ENCODE measurements around the gene DMP1. TPM values are rescaled to one million over a fixed set of nuclear protein-coding genes. Genes with fewer than 3 reads are reported as not detected.

The DMP1 gene, protein sequence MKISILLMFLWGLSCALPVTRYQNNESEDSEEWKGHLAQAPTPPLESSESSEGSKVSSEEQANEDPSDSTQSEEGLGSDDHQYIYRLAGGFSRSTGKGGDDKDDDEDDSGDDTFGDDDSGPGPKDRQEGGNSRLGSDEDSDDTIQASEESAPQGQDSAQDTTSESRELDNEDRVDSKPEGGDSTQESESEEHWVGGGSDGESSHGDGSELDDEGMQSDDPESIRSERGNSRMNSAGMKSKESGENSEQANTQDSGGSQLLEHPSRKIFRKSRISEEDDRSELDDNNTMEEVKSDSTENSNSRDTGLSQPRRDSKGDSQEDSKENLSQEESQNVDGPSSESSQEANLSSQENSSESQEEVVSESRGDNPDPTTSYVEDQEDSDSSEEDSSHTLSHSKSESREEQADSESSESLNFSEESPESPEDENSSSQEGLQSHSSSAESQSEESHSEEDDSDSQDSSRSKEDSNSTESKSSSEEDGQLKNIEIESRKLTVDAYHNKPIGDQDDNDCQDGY
- not detected for total RNA-seq

DNA sequence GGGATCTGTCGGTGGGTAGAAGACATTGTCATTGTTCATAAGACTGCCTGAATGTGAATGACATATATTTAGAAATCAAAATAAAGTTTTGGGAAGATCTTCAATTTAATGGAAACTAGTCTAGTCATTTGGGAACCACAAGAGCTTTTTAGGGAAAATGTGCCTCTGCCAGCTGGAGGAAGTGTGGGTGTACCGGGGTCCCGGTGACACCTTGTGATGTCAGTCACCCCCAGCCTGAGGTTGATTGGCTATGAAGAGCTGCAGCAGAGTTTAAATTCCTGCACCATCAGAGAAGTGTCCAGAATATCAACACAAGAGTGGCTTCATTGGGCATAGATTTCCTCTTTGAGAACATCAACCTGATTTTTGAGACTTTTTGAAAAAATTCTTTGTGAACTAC lies at the start of gene DMP1:
DMP1 (plus strand) TSS at position 301 of the 400 bp plus-strand sequence. CDS start 6,213 bp downstream, outside the sequence.
- POLR2A ChIA-PET = no interaction called here
- peaks cover 12% of the 10 kb centered on the region for H3K27me3 Mint-ChIP-seq
- H3K4me1 Mint-ChIP-seq = no peaks in the 10 kb centered on the region
- no peak for ATAC-seq (ENCODE audit: low read depth)
- DNase-seq = no peak
- no peak within 1 kb of the TSS for H3K4me3 Mint-ChIP-seq
- no peaks in the 10 kb centered on the region for H3K36me3 Mint-ChIP-seq
- H3K9me3 Mint-ChIP-seq = no peaks in the 10 kb centered on the region
- H3K27ac Mint-ChIP-seq = no peak within 1 kb of the TSS

DNA sequence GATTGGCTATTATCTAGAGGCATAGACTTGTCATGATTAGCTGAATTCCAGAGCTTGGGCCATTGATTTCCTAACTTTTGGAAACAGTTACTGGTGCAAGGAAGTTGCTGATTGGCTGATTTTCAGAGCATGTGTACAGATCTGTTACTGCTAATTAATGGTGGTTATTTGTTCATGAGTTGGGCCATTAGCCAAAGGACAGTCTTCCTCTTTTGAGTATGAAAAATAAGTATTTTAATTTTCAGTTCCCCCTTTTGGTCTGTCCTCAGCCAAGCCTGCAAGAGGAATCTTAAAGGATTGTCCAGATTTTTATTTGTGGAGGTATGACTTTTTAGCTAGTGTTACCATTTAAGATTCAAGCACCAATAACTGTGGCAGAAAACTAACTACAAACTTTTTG lies 48.7 kb upstream of the DMP1 start:
- Mint-ChIP-seq H3K36me3 (no peaks in the 10 kb centered on the region), H3K27ac (no peak overlapping the region), H3K4me3 (no peak overlapping the region), H3K27me3 (peaks cover 26% of the 10 kb centered on the region), H3K9me3 (no peaks in the 10 kb centered on the region), H3K4me1 (no peaks in the 10 kb centered on the region)
- DNase-seq (no peak), ATAC-seq (ENCODE audit: low read depth) (no peak)
- POLR2A ChIA-PET = no interaction called here

DNA sequence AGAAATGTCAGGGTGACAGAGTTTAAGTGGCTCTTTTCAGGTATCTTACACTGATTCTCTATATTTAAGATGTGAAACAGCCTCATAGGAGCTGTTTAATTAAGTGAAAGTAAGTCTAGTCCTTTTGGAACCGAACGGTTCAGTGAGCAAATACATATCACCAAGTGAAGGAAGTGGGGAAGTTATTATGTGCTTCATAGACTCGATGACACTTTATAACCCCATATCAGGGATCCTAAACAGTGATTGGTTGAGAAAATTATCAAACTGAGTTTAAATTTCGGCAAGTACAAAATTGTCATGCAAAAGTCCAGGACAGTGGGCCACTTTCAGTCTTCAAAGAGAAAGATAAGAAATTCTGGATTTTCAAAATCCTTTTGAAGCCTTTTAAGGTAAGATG lies 41.9 kb upstream of the DMP1 start, which contains the start of gene DSPP:
DSPP (plus strand) TSS at position 301 of the 400 bp plus-strand sequence. CDS start 2,380 bp downstream, outside the sequence.
- H3K27me3 Mint-ChIP-seq = peaks cover 9% of the 10 kb centered on the region
- DNase-seq (no peak), ATAC-seq (ENCODE audit: low read depth) (no peak)
- no peak within 1 kb of the TSS for H3K27ac Mint-ChIP-seq
- H3K9me3 Mint-ChIP-seq = no peaks in the 10 kb centered on the region
- H3K4me1 Mint-ChIP-seq = no peaks in the 10 kb centered on the region
- no peaks in the 10 kb centered on the region for H3K36me3 Mint-ChIP-seq
- POLR2A ChIA-PET = no interaction called here
- no peak within 1 kb of the TSS for H3K4me3 Mint-ChIP-seq

DNA sequence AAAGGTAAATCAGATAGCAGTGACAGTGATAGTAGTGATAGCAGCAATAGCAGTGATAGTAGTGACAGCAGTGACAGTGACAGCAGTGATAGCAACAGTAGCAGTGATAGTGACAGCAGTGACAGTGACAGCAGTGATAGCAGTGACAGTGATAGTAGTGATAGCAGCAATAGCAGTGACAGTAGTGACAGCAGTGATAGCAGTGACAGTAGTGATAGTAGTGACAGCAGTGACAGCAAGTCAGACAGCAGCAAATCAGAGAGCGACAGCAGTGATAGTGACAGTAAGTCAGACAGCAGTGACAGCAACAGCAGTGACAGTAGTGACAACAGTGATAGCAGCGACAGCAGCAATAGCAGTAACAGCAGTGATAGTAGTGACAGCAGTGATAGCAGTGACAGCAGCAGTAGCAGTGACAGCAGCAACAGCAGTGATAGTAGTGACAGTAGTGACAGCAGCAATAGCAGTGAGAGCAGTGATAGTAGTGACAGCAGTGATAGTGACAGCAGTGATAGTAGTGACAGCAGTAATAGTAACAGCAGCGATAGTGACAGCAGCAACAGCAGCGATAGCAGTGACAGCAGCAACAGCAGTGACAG lies 35.7 kb upstream of the DMP1 start:
- ATAC-seq (ENCODE audit: low read depth) = no peak
- H3K36me3 Mint-ChIP-seq = no peaks in the 10 kb centered on the region

DNA sequence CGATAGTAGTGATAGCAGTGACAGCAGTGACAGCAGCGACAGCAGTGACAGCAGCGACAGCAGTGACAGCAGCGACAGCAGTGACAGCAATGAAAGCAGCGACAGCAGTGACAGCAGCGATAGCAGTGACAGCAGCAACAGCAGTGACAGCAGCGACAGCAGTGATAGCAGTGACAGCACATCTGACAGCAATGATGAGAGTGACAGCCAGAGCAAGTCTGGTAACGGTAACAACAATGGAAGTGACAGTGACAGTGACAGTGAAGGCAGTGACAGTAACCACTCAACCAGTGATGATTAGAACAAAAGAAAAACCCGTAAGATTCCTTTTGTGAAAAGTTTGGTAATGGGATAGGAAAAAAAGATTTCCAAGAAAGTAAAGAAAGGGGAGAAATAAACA lies 33.8 kb upstream of the DMP1 start:
- Mint-ChIP-seq H3K36me3 (no peaks in the 10 kb centered on the region), H3K27me3 (peaks cover 22% of the 10 kb centered on the region), H3K9me3 (no peaks in the 10 kb centered on the region), H3K27ac (no peak overlapping the region), H3K4me3 (no peak overlapping the region), H3K4me1 (no peaks in the 10 kb centered on the region)
- POLR2A ChIA-PET = no interaction called here
- DNase-seq = no peak
- ATAC-seq (ENCODE audit: low read depth) = no peak

More for the DNA sequence above, 35.7 kb upstream of the DMP1 start:
- Mint-ChIP-seq H3K4me1 (no peaks in the 10 kb centered on the region), H3K27me3 (peaks cover 17% of the 10 kb centered on the region), H3K4me3 (no peak overlapping the region), H3K27ac (no peak overlapping the region), H3K9me3 (no peaks in the 10 kb centered on the region)
- DNase-seq = no peak
- POLR2A ChIA-PET = no interaction called here

DNA sequence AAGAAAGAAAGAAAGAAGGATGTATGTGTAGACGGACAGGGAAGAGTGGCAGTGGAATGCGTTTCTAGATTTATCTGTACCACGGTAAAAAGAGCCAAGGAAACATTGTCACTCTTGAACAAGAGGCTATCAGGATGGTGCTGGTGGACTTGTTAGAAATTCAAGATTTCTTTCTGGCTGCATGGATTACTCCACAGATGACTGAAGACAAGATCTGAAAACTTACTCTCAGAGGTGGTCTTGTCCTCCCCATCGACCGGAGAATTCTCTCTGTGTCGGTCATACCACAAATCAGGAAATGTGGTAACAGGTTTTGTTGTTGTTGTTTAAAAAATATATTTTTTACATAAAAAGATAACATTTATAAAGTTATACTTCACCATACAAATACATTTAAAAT lies 30.0 kb upstream of the DMP1 start:
- no peaks in the 10 kb centered on the region for H3K9me3 Mint-ChIP-seq
- no peak overlapping the region for H3K27ac Mint-ChIP-seq
- no peak for ATAC-seq (ENCODE audit: low read depth)
- POLR2A ChIA-PET = interaction anchor here (0.6 kb wide), 1 partner anchor 15 kb away, joined by 6 read pairs; no protein-coding TSS in a partner anchor
- H3K4me3 Mint-ChIP-seq = no peak overlapping the region
- no peaks in the 10 kb centered on the region for H3K4me1 Mint-ChIP-seq
- no peak for DNase-seq
- peaks cover 18% of the 10 kb centered on the region for H3K27me3 Mint-ChIP-seq
- no peaks in the 10 kb centered on the region for H3K36me3 Mint-ChIP-seq

DNA sequence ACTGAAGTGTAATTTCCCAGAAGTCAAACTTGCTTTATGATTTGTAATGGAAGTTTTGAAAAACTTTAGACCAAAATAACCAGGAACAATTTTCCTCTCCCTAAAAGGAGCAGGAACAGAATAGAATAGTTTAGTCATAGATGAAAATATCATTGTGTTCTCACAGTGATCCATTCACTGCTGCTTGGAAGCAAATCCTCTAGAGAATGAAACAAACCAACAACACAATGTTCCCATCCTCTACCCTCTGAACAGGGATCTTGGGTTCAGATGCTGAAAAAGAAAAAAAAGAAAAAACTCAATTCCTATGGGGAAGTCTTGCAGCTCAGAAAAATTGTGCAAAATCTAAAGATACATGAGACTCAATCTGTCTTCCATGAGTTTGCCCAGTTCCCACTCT lies 29.6 kb upstream of the DMP1 start:
- Mint-ChIP-seq H3K4me3 (no peak overlapping the region), H3K27ac (no peak overlapping the region), H3K9me3 (no peaks in the 10 kb centered on the region), H3K27me3 (peaks cover 18% of the 10 kb centered on the region), H3K36me3 (no peaks in the 10 kb centered on the region), H3K4me1 (no peaks in the 10 kb centered on the region)
- no peak for DNase-seq
- POLR2A ChIA-PET = interaction anchor here (0.6 kb wide), 1 partner anchor 16 kb away, joined by 6 read pairs; no protein-coding TSS in a partner anchor
- no peak for ATAC-seq (ENCODE audit: low read depth)

DNA sequence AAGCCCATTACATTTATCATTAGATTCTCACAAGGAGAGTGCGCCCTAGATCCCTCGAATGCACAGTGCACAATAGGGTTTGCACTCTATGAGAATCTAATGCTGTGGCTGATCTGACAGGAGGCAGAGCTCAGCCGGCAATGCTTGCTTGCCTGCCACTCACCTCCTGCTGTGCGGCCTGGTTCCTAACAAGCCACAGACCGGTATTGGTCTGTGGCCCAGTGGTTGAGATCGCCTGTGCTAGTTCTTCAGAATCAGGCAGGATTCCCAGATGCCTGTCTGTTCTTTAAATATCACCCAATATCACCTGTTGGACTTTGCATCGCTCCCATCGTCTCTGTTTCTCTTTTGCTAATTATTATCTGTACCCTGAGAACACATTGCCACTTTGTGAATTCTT lies 27.8 kb upstream of the DMP1 start:
- POLR2A ChIA-PET = no interaction called here
- H3K36me3 Mint-ChIP-seq = no peaks in the 10 kb centered on the region
- H3K9me3 Mint-ChIP-seq = no peaks in the 10 kb centered on the region
- no peak overlapping the region for H3K4me3 Mint-ChIP-seq
- peaks cover 17% of the 10 kb centered on the region for H3K27me3 Mint-ChIP-seq
- H3K4me1 Mint-ChIP-seq = no peaks in the 10 kb centered on the region
- DNase-seq = no peak
- ATAC-seq (ENCODE audit: low read depth) = no peak
- H3K27ac Mint-ChIP-seq = no peak overlapping the region

DNA sequence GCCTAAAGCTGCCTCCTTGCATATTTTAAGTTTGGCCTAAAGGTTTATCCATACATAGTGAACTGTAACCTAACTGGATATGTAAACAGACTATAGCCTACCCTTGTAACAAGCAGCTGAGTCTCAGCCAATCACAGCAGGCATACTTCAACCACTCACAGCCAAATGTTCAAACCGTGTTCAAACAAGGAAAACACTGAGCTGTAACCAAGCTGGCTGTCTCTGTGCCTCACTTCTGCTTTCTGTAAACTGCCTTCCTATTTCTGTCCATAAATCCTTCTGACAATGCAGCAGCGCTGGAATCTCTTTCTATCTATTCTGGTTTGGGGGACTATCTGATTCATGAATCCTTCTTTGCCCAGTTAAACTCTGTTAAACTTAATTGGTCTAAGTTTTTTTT lies 25.4 kb upstream of the DMP1 start:
- Mint-ChIP-seq H3K4me1 (no peaks in the 10 kb centered on the region), H3K4me3 (no peak overlapping the region), H3K27ac (no peak overlapping the region), H3K36me3 (no peaks in the 10 kb centered on the region), H3K9me3 (no peaks in the 10 kb centered on the region), H3K27me3 (peaks cover 6% of the 10 kb centered on the region)
- no peak for DNase-seq
- POLR2A ChIA-PET = no interaction called here
- ATAC-seq (ENCODE audit: low read depth) = no peak

DNA sequence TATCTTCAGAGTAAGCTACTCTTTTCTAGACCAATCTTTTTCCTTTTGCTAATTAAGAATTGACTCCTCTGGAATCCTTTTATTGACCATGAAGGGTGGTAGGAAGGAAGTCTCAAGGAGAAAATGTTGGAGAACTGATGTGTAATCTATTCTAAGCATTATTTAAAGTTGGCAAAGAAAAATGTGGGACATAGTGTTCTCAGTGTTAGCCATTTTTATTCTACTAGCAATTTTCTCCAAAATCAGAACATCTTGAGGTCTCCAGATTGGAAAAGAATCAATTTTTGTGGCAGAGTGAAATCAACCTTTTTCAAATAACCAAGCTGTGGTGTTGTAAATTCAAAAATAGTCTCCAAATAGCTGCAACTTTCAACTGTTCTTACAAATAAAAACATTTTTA lies 18.4 kb upstream of the DMP1 start:
- no peak overlapping the region for H3K27ac Mint-ChIP-seq
- no peaks in the 10 kb centered on the region for H3K36me3 Mint-ChIP-seq
- DNase-seq (no peak), ATAC-seq (ENCODE audit: low read depth) (no peak)
- peaks cover 7% of the 10 kb centered on the region for H3K27me3 Mint-ChIP-seq
- H3K4me1 Mint-ChIP-seq = no peaks in the 10 kb centered on the region
- POLR2A ChIA-PET = no interaction called here
- no peaks in the 10 kb centered on the region for H3K9me3 Mint-ChIP-seq
- H3K4me3 Mint-ChIP-seq = no peak overlapping the region

DNA sequence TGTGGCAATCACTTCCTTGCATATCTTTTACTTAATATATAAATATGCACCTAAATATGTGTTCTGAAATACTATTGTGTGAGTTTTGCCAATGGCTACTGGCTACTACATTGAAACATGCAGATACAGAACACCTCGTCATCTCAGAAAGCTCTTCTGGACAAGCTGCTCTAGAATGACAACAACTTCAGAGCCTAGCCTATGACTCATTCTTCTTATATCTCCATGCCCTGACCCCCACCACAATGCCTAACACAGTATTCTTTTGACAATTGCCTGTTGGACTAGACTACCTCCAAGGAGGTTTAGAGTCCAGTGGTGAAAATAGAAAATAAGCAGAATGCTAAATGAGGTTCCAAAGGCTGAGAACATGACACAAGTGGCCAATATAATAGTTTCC lies 17.6 kb upstream of the DMP1 start:
- H3K27me3 Mint-ChIP-seq = peaks cover 10% of the 10 kb centered on the region
- no peaks in the 10 kb centered on the region for H3K4me1 Mint-ChIP-seq
- no peak overlapping the region for H3K27ac Mint-ChIP-seq
- H3K9me3 Mint-ChIP-seq = no peaks in the 10 kb centered on the region
- no peak overlapping the region for H3K4me3 Mint-ChIP-seq
- DNase-seq (no peak), ATAC-seq (ENCODE audit: low read depth) (no peak)
- POLR2A ChIA-PET = no interaction called here
- no peaks in the 10 kb centered on the region for H3K36me3 Mint-ChIP-seq

DNA sequence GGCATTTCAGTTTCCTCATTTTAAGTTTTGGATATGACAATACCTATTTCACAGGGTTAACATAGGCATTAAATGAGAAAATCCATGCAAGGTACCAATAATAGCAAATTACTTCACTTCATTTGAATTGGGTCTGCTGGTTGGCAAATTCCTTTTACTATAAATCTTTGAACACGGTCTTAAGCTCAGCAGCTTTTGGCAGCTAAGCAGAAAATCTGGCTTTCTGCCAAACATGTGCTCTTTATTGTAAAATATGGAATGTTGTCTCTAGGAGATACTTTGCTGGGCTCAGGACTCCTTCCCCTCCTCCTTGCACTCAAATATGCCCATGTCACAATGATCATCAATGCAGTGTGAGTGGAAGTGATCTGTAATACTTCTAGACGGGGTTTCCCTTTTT lies 16.8 kb upstream of the DMP1 start:
- ATAC-seq (ENCODE audit: low read depth) (no peak), DNase-seq (no peak)
- H3K36me3 Mint-ChIP-seq = no peaks in the 10 kb centered on the region
- no peaks in the 10 kb centered on the region for H3K9me3 Mint-ChIP-seq
- H3K4me3 Mint-ChIP-seq = no peak overlapping the region
- no peaks in the 10 kb centered on the region for H3K4me1 Mint-ChIP-seq
- H3K27ac Mint-ChIP-seq = no peak overlapping the region
- POLR2A ChIA-PET = no interaction called here
- peaks cover 10% of the 10 kb centered on the region for H3K27me3 Mint-ChIP-seq

DNA sequence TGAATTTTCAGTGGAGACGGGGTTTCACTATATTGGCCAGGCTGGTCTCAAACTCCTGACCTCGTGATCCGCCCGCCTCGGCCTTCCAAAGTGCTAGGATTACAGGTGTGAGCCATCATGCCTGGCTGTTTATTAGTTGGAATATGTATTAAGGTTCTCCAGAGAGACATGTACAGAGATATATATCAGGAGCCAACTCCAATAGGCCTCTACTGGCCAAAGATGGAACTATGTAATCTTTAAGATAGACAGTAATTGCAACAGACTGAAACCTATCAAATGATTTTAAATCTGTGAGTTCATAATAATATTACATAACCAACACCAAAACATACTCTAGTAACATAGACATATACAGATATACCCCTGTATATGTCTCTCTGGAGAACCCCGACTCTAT lies 5.8 kb upstream of the DMP1 start:
- H3K9me3 Mint-ChIP-seq = no peaks in the 10 kb centered on the region
- H3K36me3 Mint-ChIP-seq = no peaks in the 10 kb centered on the region
- H3K27me3 Mint-ChIP-seq = peaks cover 4% of the 10 kb centered on the region
- H3K27ac Mint-ChIP-seq = no peak overlapping the region
- no peak for ATAC-seq (ENCODE audit: low read depth)
- POLR2A ChIA-PET = no interaction called here
- H3K4me1 Mint-ChIP-seq = no peaks in the 10 kb centered on the region
- no peak for DNase-seq
- H3K4me3 Mint-ChIP-seq = no peak overlapping the region

DNA sequence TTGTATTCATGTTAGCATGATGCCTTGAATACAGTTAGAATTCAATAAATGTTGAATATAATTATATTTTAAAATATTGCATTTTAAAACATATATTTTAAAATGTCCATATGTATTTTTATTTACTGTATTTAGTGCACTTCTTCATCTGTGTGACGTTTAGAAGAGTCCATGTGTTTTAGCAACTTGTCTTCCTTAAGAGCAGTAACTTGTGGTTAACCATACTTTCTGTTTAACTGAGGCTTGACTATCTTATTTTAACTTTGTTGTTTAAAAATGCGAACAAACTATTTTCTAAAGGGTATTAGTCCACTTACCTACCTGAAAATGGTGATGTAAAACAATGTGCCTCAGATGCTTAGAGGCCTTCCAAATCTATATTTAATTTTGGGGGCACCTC lies 858 bp downstream of the DMP1 start:
- Mint-ChIP-seq H3K36me3 (no peaks in the 10 kb centered on the region), H3K4me3 (no peak overlapping the region), H3K27ac (no peak overlapping the region), H3K4me1 (no peaks in the 10 kb centered on the region), H3K9me3 (no peaks in the 10 kb centered on the region), H3K27me3 (peaks cover 12% of the 10 kb centered on the region)
- ATAC-seq (ENCODE audit: low read depth) = no peak
- POLR2A ChIA-PET = no interaction called here
- no peak for DNase-seq
